Upper lobe of left lung (tissue), 4 donors: ENCODE results near the gene AKTIP.

ENCODE experiments used
- CTCF ChIP-seq, 6 experiments: fragments of 450-650 bp in 4 of 6; fragments of 200-600 bp in 2 of 6; sonication (generic) in 2 of 6; IDR thresholded peaks; one replicate each; pipeline ENCODE4 v1.5.1; 2016 to 2019; ENCODE audit warnings: antibody characterized with exemption in 6 of 6
- POLR2A ChIP-seq, 4 donors: fragments of 450-650 bp; IDR thresholded peaks; one replicate each; pipeline ENCODE4 v1.5.1; 2016 to 2017; ENCODE audit warnings: antibody characterized with exemption in 4 of 4, mild to moderate bottlenecking in 2 of 4

GRCh38 chr16:53530741-53531140 lies 27.7 kb upstream of the AKTIP start:
- no peak for TF ChIP-seq POLR2A (IDR thresholded peaks at IDR 0.05)
- no peak for TF ChIP-seq CTCF (IDR thresholded peaks at IDR 0.05)
